ENCODE measurements around the gene SQSTM1.

Gene SQSTM1

GRCh38 chr5:179792612-179793467 is 27.9 kb upstream of the SQSTM1 start:
- H3K27ac Mint-ChIP-seq, result peak overlapping the region in 1 of 3 experiments; percentile 35
- no peaks in the 10 kb centered on the region for H3K9me3 Mint-ChIP-seq
- H3K36me3 Mint-ChIP-seq (ENCODE audit: low read depth), result peaks cover 11% of the 10 kb centered on the region
- TF ChIP-seq CTCF (IDR thresholded peaks at IDR 0.05; ENCODE audit: unreplicated experiment in 3 of 3), result no peak
- H3K4me3 Mint-ChIP-seq, result peak overlapping the region; percentile 46 to 52 (median 46)
- H3K4me1 Mint-ChIP-seq, result peaks cover 8% of the 10 kb centered on the region
- peaks cover 6% of the 10 kb centered on the region for H3K27me3 Mint-ChIP-seq (ENCODE audit: low read depth)

- peak within 1 kb of the TSS in 1 of 3 experiments; percentile 35 for H3K27ac Mint-ChIP-seq
- peaks cover 11% of the 10 kb centered on the region for H3K36me3 Mint-ChIP-seq (ENCODE audit: low read depth)
- no peak for TF ChIP-seq CTCF (IDR thresholded peaks at IDR 0.05; ENCODE audit: unreplicated experiment in 3 of 3)
- no peaks in the 10 kb centered on the region for H3K9me3 Mint-ChIP-seq
- peak within 1 kb of the TSS; percentile 69 to 76 (median 71) for H3K4me3 Mint-ChIP-seq
- peaks cover 8% of the 10 kb centered on the region for H3K4me1 Mint-ChIP-seq
- H3K27me3 Mint-ChIP-seq (ENCODE audit: low read depth), result peaks cover 10% of the 10 kb centered on the region
Measured at GRCh38 chr5:179793468-179794139, 27.1 kb upstream of the SQSTM1 start, which contains the start of gene LTC4S. Gene LTC4S, plus strand, starts transcription at chr5:179793986. Its CDS starts 95 bp downstream, at chr5:179794081.

- peaks cover 8% of the 10 kb centered on the region for H3K4me1 Mint-ChIP-seq
- peaks cover 15% of the 10 kb centered on the region for H3K36me3 Mint-ChIP-seq (ENCODE audit: low read depth)
- H3K9me3 Mint-ChIP-seq, result no peaks in the 10 kb centered on the region
- H3K27me3 Mint-ChIP-seq (ENCODE audit: low read depth), result peaks cover 10% of the 10 kb centered on the region
- H3K4me3 Mint-ChIP-seq, result peak overlapping the region; percentile 69 to 76 (median 71)
- no peak overlapping the region for H3K27ac Mint-ChIP-seq
- no peak for TF ChIP-seq CTCF (IDR thresholded peaks at IDR 0.05; ENCODE audit: unreplicated experiment in 3 of 3)
Measured at GRCh38 chr5:179794171-179794570, 26.5 kb upstream of the SQSTM1 start.

- peaks cover 10% of the 10 kb centered on the region for H3K27me3 Mint-ChIP-seq (ENCODE audit: low read depth)
- no peak for TF ChIP-seq CTCF (IDR thresholded peaks at IDR 0.05; ENCODE audit: unreplicated experiment in 3 of 3)
Measured at GRCh38 chr5:179794575-179794974, 26.1 kb upstream of the SQSTM1 start.

GRCh38 chr5:179795049-179795862 is 25.4 kb upstream of the SQSTM1 start:
- TF ChIP-seq CTCF (IDR thresholded peaks at IDR 0.05; ENCODE audit: unreplicated experiment in 3 of 3), result no peak
- H3K27me3 Mint-ChIP-seq (ENCODE audit: low read depth), result peaks cover 10% of the 10 kb centered on the region
- H3K9me3 Mint-ChIP-seq, result no peaks in the 10 kb centered on the region
- peaks cover 18% of the 10 kb centered on the region for H3K36me3 Mint-ChIP-seq (ENCODE audit: low read depth)
- peaks cover 8% of the 10 kb centered on the region for H3K4me1 Mint-ChIP-seq
- peak overlapping the region; percentile 69 to 76 (median 71) for H3K4me3 Mint-ChIP-seq
- H3K27ac Mint-ChIP-seq, result peak overlapping the region in 1 of 3 experiments; percentile 13

More at GRCh38 chr5:179794575-179794974, 26.1 kb upstream of the SQSTM1 start:
- H3K9me3 Mint-ChIP-seq, result no peaks in the 10 kb centered on the region
- H3K27ac Mint-ChIP-seq, result no peak overlapping the region
- peaks cover 8% of the 10 kb centered on the region for H3K4me1 Mint-ChIP-seq
- peaks cover 16% of the 10 kb centered on the region for H3K36me3 Mint-ChIP-seq (ENCODE audit: low read depth)
- H3K4me3 Mint-ChIP-seq, result peak overlapping the region; percentile 69 to 76 (median 71)
